PFSK-1 (cell line): ENCODE measurements around the gene RAB19.

Experiments used
- FOXP2 ChIP-seq: optimal IDR thresholded peaks from 2 replicates; pipeline ENCODE3; 2011; ENCODE audit warnings: borderline replicate concordance, control low read depth, inconsistent platforms; ENCODE audit not compliant: insufficient read depth; ENCODE audit errors: extremely low read length, extremely low read depth
- POLR2AphosphoS5 ChIP-seq: IDR thresholded peaks from 2 replicates; pipeline ENCODE4 v1.6.1; 2012; ENCODE audit warnings: low read depth, mild to moderate bottlenecking, control low read depth, low read length, moderate library complexity
- SIN3A ChIP-seq: IDR thresholded peaks from 2 replicates; pipeline ENCODE4 v1.6.1; 2012; ENCODE audit warnings: mild to moderate bottlenecking, low read length, moderate library complexity, borderline replicate concordance; ENCODE audit not compliant: insufficient read depth
- TAF1 ChIP-seq: IDR thresholded peaks from 2 replicates; pipeline ENCODE4 v1.6.1; 2012; ENCODE audit warnings: low read length, control low read depth, borderline replicate concordance; ENCODE audit not compliant: insufficient read depth
- TF ChIP-seq, protein P1 (sequence below), 2 experiments: IDR thresholded peaks; 2 replicates each; pipeline versions ENCODE4 v1.6.1 to v1.8.0; 2011 to 2012; ENCODE audit warnings: low read depth in 2 of 2, low read length in 2 of 2, control low read depth in 1 of 2, inconsistent platforms in 1 of 2, mild to moderate bottlenecking in 1 of 2, moderate library complexity in 1 of 2; ENCODE audit not compliant: insufficient read depth in 1 of 2

DNA sequence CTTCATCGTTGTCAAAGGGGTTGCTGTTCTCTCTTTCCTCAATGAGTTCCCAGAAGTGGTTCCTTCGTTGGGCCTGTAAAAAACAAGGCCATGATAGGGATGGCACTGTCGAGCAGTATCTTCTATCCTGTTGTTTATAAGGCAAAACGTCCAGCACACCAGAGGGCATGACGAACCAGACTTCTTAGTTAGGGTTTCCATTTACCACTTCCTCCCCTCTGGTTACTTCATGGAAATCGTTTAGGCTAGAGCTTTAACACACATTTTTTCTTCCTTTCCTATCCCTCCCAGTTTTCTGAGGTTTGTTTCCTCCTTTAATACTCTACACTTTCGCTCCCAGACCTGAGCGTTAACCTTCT lies 50.8 kb downstream of the RAB19 start:
- TF ChIP-seq POLR2AphosphoS5 (no peak), TAF1 (no peak), SIN3A (no peak), FOXP2 (no peak)
- TF ChIP-seq, protein P1, sequence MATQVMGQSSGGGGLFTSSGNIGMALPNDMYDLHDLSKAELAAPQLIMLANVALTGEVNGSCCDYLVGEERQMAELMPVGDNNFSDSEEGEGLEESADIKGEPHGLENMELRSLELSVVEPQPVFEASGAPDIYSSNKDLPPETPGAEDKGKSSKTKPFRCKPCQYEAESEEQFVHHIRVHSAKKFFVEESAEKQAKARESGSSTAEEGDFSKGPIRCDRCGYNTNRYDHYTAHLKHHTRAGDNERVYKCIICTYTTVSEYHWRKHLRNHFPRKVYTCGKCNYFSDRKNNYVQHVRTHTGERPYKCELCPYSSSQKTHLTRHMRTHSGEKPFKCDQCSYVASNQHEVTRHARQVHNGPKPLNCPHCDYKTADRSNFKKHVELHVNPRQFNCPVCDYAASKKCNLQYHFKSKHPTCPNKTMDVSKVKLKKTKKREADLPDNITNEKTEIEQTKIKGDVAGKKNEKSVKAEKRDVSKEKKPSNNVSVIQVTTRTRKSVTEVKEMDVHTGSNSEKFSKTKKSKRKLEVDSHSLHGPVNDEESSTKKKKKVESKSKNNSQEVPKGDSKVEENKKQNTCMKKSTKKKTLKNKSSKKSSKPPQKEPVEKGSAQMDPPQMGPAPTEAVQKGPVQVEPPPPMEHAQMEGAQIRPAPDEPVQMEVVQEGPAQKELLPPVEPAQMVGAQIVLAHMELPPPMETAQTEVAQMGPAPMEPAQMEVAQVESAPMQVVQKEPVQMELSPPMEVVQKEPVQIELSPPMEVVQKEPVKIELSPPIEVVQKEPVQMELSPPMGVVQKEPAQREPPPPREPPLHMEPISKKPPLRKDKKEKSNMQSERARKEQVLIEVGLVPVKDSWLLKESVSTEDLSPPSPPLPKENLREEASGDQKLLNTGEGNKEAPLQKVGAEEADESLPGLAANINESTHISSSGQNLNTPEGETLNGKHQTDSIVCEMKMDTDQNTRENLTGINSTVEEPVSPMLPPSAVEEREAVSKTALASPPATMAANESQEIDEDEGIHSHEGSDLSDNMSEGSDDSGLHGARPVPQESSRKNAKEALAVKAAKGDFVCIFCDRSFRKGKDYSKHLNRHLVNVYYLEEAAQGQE (IDR thresholded peaks at IDR 0.05; ENCODE audit: insufficient read depth in 1 of 2, low read depth in 2 of 2, low read length in 2 of 2) = no peak
